Stimulated activated CD4-positive, alpha-beta T cell treated with anti-CD3 and anti-CD28 coated beads, Interleukin-2, amount 100 ng/mL, for 24 hours (primary cell): ENCODE results near the gene ZNF442.
A peak's percentile ranks its signal among the peaks of the same experiment; 100 is the strongest.
"Not testable (repeated sequence)": the region's sequence is repeated elsewhere in the genome, so short reads cannot be mapped to it uniquely, and the experiment has no call there.

ENCODE experiments used
- DNase-seq, 2 donors: peaks; one replicate each; pipeline ENCODE4 v3.0.0-alpha.2; 2020

ZNF442 gene

DNA sequence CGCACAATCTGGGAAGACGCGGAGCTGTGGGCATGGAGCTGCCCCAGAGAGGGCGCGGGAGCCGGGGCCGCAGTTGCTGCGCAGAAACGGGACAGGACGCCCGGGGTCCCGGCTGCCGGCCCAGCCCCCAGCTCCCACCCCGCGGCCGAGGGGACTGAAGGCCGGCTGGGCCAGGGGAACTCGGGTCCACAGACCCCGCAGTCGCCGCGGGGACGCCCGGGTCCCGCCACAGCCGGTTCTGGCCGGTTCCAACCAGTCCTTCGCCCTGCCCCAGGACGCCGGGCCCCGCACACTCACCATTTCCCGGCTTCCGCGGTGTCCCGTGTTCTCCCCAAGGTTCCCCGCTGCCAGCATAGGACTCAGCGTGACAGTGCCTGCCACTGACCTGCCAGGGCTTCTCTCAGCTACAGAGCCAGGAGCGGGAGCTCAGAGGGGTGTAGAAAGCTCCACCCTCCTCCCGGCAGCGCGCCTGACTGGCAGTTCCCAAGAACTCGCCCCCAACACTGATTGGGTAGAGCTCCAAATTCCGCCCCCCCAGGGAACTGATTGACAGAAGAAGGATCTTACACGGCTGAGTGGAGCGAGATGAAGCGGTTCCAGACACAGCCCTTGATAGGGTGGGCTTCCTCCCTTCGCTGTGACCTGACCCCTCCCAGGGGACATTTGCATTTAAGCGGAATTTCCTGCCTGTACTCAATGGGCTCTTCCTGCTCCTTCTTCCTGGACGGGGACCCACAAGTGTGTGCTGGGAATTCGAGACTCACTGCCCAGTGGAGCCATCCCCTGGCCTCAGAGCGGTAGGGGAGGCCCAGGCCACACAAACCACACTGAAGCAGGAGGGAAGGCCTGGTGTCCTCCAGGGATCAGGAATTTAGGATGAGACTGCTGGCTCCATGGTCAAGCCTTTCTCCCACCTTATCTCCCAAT lies at the start of gene ZNF442:
ZNF442 (minus strand) TSS at position 448 of the 927 bp plus-strand sequence. CDS start 2,052 bp downstream, outside the sequence.
- DNase-seq, result peak; percentile 87 to 89

DNA sequence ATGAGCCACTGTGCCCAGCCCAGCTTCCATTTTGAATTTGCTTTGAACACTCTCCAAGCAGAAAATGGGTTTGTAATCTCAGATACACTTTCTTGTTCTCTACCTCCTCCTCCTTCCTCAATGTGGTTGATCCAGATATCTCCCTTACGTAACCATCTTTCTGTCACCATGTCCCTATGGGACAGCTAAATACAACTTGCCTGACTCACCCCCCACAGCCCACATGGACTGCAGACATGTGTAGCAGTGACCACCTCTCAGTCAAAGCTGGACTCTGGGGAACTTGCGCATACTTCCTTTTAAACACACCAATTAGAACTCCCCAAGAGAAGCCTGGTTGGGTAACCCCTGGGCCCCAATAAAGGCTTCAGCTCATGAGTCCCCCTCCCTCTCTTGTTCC lies 46.4 kb upstream of the ZNF442 start:
- DNase-seq, result no peak

DNA sequence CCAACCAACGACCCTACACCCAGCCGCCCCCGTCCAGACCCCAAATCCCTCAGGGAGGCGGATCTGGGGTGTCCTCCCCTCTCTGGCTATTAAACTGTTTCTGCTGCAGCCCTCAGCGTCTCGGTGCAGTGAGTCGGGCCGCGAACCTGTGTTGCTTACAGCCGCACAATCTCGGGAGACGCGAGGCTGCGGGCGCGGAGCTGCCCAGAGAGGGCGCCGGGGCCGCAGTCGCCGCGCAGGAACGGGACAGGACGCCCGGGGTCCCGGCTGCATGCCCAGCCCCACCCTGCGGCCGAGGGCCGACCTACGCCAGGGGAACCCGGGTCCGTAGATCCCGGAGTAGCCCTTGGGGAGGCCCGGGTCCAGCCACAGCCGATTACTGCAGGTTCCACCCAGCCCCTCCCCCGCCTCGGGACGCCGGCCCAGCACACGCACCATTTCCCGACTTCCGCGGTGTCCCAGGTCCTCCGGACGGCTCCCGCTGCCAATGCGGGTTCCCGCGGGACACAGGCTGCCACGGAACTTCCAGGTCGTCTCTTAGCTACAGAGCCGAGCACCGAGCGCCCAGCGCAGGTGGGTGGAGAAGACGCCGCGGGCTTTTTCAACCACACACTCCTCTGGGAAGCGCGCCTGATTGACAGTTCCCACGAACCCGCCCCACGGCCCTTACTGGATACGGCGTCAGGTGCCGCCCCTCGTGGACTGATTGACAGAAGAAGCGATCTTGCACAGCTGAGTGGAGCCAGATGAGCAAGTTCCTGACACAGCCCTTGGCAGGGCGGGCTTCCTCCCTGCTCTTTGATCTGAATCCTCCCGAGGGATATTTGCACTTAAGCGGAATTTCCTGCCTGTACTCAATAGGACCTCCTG lies 35.4 kb upstream of the ZNF442 start, which contains the start of gene ZNF799:
ZNF799 (minus strand) TSS at position 639 of the 870 bp plus-strand sequence; CDS start at position 438, 201 bp downstream.
- peak; percentile 87 to 93 for DNase-seq

DNA sequence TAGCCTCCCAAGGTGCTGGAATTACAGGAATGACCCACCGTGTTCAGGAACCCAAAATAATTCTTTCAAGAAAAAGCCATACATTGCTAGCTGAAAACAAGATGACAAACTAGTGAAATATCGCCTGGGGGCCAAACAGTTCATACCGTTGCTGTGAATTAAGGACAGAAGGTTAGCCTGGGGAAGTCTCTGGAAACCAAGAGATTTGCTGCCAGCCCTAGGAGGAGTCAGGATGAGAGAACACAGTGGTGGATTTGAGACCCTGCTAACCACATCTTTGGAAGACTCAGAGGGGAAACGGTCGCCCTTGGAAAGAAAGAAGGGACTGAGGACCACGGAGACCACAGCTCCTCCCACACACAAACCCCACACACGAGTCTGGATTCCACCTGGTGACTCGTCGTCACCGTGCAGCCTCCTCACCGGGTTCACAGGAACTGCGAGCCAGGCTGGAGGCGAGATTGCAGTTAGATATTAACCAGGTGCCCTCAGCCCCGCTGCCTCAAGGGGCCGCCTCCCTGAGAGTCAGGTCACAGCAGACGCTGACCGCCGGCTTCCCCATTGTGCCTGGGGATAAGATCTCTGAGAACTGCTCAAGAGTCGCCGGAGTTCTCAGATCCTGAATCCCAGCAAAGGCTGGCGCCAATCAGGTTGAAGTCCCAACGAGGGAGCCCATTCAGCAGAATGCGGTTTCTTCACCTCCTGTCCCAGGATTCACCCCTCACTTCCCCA lies 34.6 kb upstream of the ZNF442 start:
- peak; percentile 29 to 43 for DNase-seq

DNA sequence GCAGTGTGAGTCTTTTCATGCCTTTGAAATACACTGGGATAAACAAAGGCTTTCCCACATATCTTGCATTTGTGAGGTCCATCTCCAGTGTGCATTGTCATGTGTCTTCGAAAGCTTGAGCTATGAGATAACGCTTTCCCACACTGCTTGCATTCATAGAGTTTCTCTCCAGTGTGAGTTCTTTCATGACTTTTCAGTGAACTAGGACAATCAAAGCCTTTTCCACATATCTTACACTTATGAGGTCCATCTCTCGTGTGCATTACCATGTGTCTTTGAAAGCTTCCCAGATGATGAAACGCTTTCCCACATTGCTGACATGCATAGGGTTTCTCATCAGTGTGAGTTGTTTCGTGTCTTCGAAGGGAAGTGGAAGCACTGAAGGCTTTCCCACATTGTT lies 25.7 kb upstream of the ZNF442 start:
- DNase-seq, result not testable (repeated sequence)

DNA sequence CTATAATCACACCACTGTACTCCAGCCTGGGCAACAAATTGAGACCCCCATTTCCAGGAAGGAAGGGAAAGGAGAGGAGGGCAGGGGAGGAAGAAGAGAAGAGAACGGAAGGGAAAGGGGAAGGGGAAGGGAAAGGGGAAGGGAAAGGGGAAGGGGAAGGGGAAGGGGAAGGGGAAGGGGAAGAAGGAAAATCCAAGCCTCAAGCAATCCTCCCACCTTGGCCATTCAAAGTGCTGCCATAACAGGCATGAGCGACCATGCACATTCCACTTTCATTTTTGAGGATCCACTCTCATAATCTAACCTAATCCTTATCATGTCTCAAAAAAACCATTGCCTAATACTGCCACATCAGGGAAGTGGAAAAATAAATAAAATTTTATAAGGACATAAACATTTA lies 20.9 kb upstream of the ZNF442 start:
- not testable (repeated sequence) for DNase-seq

DNA sequence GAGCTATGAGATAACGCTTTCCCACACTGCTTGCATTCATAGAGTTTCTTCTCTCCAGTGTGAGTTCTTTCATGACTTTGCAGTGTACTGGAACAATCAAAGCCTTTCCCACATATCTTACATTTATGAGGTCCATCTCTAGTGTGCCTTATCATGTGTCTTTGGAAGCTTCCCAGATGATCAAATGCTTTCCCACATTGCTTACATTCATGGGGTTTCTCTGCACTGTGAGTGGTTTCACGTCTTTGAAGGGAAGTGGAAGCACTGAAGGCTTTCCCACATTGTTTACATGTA lies 14.9 kb upstream of the ZNF442 start:
- no peak for DNase-seq

DNA sequence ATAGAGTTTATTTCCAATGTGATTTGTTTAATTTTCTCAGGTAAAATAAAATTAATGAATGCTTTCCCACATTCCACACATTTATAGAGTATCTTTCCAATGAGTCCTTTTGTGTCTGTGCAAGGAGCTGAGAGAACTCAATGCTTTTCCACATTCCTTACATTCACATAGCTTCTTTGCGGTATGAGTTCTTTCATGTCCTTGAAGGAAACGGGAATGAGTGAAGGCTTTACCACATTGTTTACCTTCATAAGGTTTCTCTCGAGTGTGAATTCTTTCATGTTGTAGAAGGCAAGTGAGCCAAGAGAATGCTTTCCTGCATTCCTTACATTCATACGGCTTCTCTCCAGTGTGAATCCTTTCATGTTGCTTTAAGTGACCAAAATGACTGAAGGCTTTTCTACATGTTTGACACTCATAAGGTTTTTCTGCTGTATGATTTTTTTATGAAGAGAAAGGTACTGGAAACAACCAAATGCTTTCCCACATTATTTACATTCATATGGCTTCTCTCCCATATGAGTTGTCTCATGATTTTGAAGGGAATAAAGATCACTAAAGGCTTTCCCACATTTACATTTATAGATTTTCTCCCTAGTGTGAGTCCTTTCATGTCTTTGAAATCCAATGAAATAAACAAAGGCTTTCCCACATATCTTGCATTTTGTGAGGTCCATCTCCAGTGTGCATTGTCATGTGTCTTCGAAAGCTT lies 14.4 kb upstream of the ZNF442 start:
- DNase-seq, result no peak

DNA sequence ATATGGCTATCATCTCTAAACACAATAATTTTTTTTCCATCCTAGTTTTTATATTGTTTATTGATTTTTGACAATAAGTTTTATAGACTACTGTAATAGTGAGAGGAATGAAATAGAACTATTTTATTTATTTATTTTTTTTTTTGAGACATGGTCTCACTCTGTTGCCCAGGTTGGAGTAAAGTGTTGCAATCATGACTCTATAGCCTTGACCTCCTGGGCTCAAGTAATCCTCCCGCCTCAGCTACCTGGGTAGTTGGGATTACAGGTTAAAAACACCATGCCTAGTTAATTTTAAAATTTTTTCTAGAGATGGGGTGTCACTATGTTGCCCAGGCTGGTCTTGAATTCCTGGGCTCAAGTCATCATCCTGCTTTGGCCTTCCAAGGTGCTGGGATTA lies 8.5 kb upstream of the ZNF442 start:
- DNase-seq, result no peak

DNA sequence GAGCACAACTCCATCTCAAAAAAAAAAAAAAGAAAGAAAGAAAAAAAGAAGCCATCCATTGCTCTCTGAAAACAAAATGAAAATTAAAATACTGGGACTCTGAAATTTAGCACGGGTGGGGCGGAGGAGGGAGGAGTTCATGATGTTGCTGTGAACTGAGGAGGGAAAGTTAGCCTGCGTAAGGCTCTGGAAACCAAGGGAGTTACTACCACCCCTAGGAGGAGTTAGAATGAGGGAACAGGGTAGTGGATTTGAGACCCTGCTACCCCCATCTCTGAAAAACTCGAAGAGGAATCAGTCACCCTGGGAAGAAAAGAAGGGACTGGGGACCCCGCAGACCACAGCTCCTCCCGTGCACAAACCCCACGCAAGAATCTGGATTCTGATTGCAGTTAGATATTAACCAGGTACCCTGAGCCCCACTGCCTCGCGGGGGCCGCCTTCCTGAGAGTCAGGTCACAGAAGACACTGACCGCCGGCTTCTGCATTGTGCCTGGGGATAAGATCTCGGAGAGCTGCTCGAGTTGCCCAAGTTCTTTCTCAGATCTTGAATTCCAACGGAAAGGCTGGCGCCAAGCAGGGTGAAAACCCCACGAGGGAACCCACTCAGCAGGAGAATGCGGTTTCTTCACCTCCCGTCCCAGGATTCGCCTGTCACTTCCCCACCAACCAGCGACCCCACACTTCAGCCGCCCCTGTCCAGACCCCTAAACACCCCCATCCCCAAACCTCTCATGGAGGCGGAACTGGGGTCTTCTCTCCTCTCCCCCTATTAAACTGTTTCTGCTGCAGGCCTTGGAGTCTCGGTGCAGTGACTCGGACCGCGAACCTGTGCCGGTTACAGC lies 870 bp downstream of the ZNF442 start:
- peak; percentile 12 to 18 for DNase-seq

DNA sequence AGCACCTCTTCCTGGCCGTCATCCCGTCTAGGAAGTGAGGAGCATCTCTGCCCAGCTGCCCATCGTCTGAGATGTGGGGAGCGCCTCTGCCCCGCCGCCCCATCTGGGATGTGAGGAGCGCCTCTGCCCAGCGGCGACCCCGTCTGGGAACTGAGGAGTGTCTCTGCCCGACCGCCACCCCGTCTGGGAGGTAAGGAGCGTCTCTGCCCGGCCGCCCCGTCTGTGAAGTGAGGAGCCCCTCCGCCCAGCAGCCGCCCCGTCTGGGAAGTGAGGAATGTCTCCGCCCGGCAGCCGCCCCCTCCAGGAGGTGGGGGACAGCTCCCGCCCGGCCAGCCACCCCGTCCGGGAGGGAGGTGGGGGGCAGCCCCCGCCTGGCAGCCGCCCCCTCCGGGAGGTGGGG lies 3.2 kb downstream of the ZNF442 start:
- DNase-seq, result not testable (repeated sequence)

DNA sequence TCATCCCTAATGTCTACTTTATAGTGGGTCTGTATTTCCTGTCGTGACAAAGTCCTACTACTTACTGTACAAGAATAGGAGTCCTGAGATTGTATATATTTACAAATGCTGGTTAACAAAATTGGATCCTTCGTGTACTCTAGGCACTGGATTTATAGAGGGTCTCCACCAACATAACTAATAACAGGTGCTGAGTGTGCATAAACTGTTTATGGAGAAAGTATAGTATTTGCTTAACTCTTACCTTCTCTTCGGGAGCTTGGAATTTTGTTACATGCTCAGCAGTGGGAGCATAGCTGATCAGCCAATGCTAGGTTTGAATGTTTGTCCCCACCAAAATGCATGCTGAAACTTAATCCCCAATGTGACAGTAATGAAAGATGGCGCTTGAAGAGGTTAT lies 12.1 kb downstream of the ZNF442 start:
- DNase-seq, result no peak

DNA sequence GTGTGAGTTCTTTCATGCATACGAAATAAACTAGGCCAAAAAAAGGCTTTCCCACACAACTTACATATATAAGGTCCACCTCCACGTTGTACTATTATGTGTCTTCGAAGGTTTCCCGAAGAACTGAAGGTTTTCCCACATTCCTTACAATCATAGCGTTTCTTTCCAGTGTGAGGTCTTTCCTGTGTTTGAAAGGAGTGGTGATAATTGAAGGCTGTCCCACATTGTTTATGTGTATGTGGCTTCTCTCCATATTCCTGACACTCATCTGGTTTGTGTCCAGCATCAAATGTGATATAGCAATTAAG lies 14.6 kb downstream of the ZNF442 start:
- no peak for DNase-seq

DNA sequence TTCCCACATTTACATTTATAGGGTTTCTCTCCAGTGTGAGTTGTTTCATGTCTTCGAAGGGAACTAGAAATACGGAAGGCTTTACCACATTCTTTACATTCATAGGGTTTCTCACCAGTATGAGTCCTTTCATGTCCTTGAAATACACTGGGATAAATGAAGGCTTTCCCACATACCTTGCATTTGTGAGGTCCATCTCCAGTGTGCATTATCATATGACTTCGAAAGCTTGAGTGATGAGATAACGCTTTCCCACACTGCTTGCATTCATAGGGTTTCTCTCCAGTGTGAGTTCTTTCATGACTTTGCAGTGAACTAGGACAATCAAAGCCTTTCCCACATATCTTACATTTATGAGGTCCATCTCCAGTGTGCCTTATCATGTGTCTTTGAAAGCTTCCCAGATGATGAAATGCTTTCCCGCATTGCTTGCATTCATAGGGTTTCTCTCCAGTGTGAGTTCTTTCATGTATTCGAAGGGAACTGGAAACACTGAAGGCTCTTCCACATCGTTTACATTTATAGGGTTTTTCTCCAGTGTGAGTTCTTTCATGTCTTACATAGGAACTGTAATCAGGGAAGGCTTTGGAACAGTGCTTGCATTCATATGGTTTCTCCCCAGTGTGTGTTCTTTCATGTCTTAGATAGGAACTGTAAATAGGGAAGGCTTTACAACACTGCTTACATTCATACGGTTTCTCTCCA lies 15.1 kb downstream of the ZNF442 start:
- DNase-seq, result no peak

DNA sequence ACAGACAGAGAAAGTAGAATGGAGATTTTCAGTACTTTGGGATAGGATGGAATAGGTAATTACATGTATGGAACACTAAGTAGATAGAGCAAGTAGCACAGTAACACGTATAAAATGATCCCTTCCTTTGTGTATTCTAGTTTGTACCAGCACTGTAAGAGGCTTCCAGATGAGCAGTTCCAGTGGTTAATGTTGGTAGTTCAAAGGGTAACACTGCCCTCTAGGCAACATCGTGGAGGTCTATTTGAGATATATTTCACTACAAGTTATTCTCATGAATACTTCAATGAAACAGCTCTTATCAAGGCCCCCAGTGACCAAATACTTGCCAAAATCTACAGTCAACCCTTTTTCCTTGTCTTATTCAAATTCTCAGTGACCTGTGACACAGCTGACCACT lies 18.6 kb downstream of the ZNF442 start:
- DNase-seq, result no peak

DNA sequence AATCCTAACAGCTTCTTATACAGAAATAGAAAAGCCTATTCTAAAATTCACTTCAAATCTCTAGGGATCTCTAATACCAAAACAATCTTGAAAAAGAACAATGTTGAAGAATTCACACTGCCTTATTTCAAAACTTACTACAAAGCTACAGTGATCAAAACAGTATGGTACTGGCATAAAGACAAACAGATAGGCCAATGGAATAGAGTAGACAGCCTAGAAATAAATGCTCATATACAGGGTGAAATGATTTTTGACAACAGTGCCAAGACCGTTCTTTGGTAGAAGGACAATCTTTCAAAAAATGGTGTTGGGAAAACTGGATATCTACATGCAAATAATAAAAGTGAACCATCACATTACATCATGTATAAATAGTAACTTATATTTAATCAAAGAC lies 20.3 kb downstream of the ZNF442 start:
- DNase-seq, result no peak

DNA sequence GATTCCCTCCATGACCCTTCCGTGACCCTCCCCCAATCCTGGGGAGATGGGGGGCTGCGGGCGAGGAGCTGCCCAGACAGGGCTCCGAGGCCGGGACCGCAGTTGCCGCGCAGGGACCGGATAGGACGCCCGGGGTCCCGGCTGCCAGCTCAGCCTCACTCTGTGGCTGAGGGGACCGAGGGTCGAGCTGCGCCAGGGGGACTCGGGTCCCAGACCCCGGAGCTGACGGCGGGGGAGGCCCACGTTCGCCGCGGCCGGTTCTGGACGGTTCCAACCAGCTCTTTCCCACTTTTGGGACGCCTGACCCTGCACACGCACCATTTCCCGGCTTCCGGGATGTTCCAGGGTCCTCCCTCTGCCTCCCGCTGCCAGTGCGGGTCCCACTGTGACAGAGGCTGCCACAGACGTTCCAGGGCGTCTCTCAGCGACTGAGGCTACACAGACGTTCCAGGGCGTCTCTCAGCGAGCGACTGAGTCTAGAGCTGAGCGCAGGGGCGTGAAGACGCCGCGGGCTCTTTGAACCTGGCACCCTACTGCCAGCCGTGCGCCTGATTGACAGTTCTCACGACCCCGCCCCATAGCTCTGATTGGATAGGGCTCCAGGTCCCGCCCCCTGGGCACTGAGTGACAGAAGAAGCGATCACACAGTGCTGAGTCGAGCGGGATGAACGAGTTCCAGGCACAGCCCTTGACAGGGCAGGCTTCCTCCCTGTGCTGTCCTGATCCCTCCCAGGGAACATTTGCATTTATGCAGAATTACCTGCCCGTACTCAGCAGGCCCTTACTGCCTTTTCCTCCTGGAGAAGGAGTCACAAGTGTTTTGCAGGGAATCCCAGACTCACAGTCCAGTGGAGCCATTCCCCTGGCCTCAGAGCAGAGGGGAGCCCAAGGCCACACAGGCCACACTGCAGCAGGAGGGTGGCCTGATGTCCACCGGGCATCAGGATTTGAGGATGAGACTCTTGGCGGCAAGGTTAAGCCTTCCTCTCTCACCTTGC lies 32.0 kb downstream of the ZNF442 start, which contains the start of gene ZNF563:
ZNF563 (minus strand) TSS at position 472 of the 998 bp plus-strand sequence; CDS start at position 321, 151 bp downstream.
- DNase-seq, result peak; percentile 99

DNA sequence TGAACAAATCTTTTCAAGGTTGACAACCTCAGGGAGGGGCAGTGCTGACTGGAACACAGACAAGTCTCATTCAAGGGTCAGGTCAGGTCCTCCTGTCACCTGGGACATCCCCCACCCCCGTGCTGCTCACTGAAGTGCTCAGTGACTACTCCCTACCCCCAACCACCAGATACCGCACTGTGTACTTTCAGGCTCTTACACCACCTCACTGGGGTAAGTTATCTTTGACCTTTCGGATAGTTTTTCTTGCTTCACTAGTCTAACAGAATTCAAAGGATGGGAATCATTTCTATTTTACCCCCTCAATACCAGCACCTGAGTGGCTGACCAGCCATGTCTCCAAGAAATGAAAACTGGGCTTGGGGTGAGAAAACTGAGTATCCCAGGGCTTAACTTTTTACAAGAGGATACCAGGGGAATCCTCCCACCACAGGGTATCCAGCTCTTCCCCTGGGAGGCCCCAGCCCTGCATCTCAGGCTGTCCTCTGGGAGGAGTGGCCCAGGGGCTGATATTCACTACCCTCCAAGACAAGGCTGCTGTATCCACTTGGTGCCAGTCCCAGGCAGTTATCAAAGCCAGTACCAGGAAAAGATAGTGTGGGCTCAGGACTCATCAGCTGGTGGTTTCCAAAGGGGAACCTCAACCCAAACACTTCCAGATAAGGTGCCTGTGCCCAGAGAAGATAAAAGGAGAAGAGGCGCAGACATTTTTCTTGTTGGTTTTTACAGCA lies 34.1 kb downstream of the ZNF442 start:
- DNase-seq, result peak; percentile 75 to 83

DNA sequence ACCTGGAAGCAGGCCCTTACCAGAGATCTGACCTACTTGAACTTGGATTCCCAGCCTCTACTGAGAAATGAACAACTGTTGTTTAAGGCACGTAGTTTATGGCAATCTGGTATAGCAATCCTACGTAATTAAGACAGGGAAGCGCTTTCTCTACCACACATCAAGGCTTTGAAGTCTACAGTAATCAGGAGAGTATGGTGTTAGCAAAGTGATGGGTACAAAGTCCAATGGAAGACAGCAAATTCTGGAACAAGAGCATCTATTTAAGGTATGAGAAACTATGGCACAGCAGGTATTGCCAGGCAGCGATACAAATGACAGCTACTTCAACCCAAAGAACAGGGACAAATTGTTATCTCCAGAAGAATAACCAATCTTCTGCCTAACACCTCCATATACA lies 35.1 kb downstream of the ZNF442 start:
- DNase-seq, result no peak
